Stimulated activated CD8-positive, alpha-beta memory T cell treated with anti-CD3 and anti-CD28 coated beads, Interleukin-2, amount 100 ng/mL, for 1 hour (primary cell): ENCODE measurements around the gene OSGEPL1.
A peak's percentile ranks its signal among the peaks of the same experiment; 100 is the strongest.
"Not testable (repeated sequence)": the region's sequence is repeated elsewhere in the genome, so short reads cannot be mapped to it uniquely, and the experiment has no call there.

Experiments used
- DNase-seq, 2 donors: peaks; one replicate each; pipeline ENCODE4 v3.0.0-alpha.2; 2020; ENCODE audit warnings: low read depth in 2 of 2

The OSGEPL1 gene

GRCh38 chr2:189751080-189751658 lies 11.4 kb downstream of the OSGEPL1 start:
- DNase-seq: peak in 1 of 2 donors; percentile 16

GRCh38 chr2:189729430-189729829 lies 33.2 kb downstream of the OSGEPL1 start:
- DNase-seq: no peak

GRCh38 chr2:189726849-189727248 lies 35.7 kb downstream of the OSGEPL1 start:
- no peak for DNase-seq

GRCh38 chr2:189726271-189726670 lies 36.3 kb downstream of the OSGEPL1 start:
- no peak for DNase-seq

- DNase-seq: no peak
Observed at GRCh38 chr2:189723192-189723591, 39.4 kb downstream of the OSGEPL1 start.

DNA sequence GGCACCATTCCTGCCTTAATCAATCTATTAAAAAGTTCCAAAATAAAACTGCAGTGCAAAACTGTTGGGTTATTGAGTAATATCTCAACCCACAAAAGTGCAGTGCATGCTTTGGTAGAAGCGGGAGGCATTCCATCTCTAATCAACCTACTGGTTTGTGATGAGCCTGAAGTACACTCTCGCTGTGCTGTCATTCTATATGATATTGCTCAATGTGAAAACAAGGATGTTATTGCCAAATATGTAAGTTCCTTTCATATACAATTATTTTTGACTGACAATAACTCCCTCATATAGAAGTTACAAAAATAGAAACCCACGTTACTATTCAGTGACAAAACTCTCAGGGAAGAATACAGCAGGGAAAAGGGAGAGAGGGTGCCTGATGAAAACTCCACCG lies 43.0 kb downstream of the OSGEPL1 start:
- no peak for DNase-seq

DNA sequence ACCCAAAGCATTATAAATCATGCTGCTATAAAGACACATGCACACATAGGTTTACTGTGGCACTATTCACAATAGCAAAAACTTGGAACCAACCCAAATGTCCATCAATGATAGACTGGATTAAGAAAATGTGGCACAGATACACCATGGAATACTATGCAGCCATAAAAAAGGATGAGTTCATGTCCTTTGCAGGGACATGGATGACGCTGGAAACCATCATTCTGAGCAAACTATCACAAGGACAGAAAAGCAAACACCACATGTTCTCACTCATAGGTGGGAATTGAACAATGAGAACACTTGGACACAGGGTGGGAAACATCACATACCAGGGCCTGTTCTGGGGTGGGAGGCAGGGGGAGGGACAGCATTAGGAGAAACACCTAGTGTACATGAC lies 45.0 kb downstream of the OSGEPL1 start:
- not testable (repeated sequence) for DNase-seq

GRCh38 chr2:189709501-189710221 lies 52.9 kb downstream of the OSGEPL1 start:
- no peak for DNase-seq

DNA sequence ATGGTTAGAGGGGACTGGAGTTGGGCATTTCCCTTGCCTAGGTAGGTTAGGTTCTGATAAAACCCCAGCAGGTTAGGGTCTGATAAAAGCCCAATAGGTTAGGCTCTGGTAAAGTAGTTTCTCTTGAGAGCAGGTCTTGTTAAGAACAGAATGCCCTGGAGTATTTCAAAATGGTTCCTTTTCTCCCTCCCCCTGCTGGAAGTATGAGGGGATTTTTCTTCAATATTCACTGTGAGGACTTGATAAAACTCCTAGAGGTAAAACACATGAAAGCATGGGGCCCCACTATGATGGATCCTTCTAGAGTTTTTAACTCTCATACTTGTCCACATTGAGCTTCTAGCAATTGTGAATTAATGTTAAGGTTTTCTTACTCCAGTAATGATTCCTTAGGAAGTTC lies 60.5 kb downstream of the OSGEPL1 start:
- no peak for DNase-seq

- no peak for DNase-seq
Observed at GRCh38 chr2:189700681-189701080, 61.9 kb downstream of the OSGEPL1 start.

- DNase-seq: no peak
Observed at GRCh38 chr2:189698020-189698887, 64.3 kb downstream of the OSGEPL1 start.
